NCI-H446 treated with DMSO at 0.1 percent for 48 hours (cell line): Measurements from ENCODE around the gene TMEM143.
"Not testable (repeated sequence)": the region's sequence is repeated elsewhere in the genome, so short reads cannot be mapped to it uniquely, and the experiment has no call there.

Source experiments
- DNase-seq: peaks from one replicate; lab custom pipeline; 2025; lab: John Stamatoyannopoulos, UW

Gene TMEM143

GRCh38 chr19:48329167-48329891 lies 34.4 kb downstream of the TMEM143 start:
- no peak for DNase-seq

- no peak for DNase-seq
These were observed 38.4 kb downstream of the TMEM143 start, which contains the start of gene EMP3 for GRCh38 chr19:48325265-48325910. Gene EMP3, plus strand, starts transcription at chr19:48325552. Its CDS starts 1,293 bp downstream, at chr19:48326845.

GRCh38 chr19:48321622-48322591 lies 41.8 kb downstream of the TMEM143 start:
- peak; percentile 95 for DNase-seq

GRCh38 chr19:48321372-48321621 lies 42.4 kb downstream of the TMEM143 start:
- DNase-seq: peak; percentile 84

GRCh38 chr19:48319647-48320541 lies 43.8 kb downstream of the TMEM143 start:
- peak; percentile 61 for DNase-seq

- DNase-seq: no peak
These were observed 45.3 kb downstream of the TMEM143 start for GRCh38 chr19:48318286-48318987.

- DNase-seq: not testable (repeated sequence)
These were observed 46.1 kb downstream of the TMEM143 start for GRCh38 chr19:48317708-48317960.

GRCh38 chr19:48315712-48316111 lies 48.0 kb downstream of the TMEM143 start:
- no peak for DNase-seq

- DNase-seq: no peak
These were observed 52.4 kb downstream of the TMEM143 start for GRCh38 chr19:48311384-48311783.

GRCh38 chr19:48310227-48310626 lies 53.5 kb downstream of the TMEM143 start:
- DNase-seq: no peak

GRCh38 chr19:48309731-48310130 lies 54.0 kb downstream of the TMEM143 start:
- DNase-seq: not testable (repeated sequence)

- DNase-seq: no peak
These were observed 54.8 kb downstream of the TMEM143 start for GRCh38 chr19:48308631-48309586.

- DNase-seq: no peak
These were observed 59.9 kb downstream of the TMEM143 start for GRCh38 chr19:48303866-48304265.

- DNase-seq: no peak
These were observed 60.4 kb downstream of the TMEM143 start for GRCh38 chr19:48303367-48303766.

- DNase-seq: no peak
These were observed 61.2 kb downstream of the TMEM143 start for GRCh38 chr19:48302600-48302959.

- DNase-seq: no peak
These were observed 61.7 kb downstream of the TMEM143 start for GRCh38 chr19:48301886-48302599.

GRCh38 chr19:48297975-48298374 lies 65.8 kb downstream of the TMEM143 start:
- DNase-seq: no peak

GRCh38 chr19:48296963-48297734 lies 66.6 kb downstream of the TMEM143 start:
- DNase-seq: no peak

GRCh38 chr19:48295458-48295857 lies 68.3 kb downstream of the TMEM143 start:
- DNase-seq: no peak
